ENCODE measurements around the gene TLCD4.
A peak's percentile ranks its signal among the peaks of the same experiment; 100 is the strongest.
"Not testable (repeated sequence)": the region's sequence is repeated elsewhere in the genome, so short reads cannot be mapped to it uniquely, and the experiment has no call there.

TLCD4 gene, protein sequence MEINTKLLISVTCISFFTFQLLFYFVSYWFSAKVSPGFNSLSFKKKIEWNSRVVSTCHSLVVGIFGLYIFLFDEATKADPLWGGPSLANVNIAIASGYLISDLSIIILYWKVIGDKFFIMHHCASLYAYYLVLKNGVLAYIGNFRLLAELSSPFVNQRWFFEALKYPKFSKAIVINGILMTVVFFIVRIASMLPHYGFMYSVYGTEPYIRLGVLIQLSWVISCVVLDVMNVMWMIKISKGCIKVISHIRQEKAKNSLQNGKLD

GRCh38 chr1:95117207-95118066 is at the start of gene TLCD4:
Gene TLCD4, plus strand, starts transcription at chr1:95117355. Its CDS starts 26,547 bp downstream, at chr1:95143902.
- peak; percentile 53 for DNase-seq

DNA sequence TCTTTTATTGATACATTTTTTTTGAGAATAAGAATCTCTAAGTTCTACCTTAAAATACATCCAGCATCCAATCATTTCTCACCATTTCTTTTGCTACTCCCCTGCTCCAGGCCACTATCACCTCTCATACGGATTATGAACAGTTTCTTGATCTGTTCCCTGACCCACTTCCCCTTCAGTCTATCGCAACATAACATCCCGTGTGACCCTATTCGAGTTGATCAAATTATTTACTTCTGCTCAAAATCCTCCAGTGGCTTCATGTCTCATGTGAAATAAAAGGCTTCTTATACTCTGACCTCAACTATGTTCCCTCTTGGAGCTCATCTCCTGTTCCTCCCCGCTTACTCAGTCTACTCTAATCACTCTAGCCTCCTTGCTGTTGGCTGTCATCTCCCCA is 49.6 kb upstream of the TLCD4 start:
- DNase-seq: no peak

DNA sequence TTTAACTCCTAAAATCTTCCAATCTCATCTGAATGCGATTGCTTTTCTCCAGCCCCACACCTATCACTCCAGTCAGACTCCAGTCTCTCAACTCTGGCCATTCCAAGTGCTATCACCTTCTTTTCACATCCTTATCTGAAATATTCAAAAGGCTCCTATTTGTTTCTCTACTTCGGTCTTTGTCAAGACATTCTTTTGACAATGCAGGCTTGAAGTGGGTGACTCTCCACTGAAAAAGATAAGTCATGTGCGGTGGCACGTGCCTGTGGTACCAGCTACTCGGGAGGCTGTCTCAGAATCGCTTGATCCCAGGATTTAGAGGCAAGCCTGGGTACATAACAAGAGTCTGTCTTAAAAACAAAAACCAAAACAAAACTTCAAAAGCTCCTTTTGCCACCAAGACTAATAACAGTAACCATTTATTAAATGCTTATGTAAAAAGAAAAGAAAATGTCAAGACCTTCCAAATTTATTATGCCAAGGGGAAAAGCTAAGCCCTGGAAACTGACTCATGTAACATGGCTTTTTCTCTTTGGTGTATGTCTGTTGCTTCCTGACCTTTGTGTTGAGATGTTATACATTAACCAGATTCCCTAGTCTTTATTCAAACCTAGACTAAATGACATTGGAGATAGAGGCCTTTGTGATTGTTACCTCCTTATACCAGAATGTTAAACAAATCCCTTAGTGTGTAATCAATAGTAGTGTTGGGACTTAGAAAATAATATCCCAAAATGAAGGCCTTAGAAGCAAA is 48.0 kb upstream of the TLCD4 start:
- DNase-seq: no peak

DNA sequence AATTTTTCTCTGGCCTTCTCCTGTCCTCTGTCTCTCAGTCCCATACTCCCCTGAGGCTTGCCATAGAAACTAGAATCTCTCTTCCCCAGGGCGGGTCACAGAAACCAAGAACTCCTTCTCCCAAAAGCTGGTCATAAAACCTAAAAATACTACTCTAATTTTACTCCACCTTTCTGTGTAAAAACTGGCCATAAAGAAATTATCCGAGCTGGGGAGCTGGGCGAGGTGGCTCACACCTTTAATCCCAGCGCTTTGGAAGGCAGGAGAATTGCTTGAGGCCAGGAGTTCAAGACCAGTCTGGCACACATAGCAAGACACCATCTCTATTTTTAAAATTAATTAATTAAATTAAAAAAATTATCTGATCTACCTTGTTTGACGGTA is 47.5 kb upstream of the TLCD4 start:
- no peak for DNase-seq

DNA sequence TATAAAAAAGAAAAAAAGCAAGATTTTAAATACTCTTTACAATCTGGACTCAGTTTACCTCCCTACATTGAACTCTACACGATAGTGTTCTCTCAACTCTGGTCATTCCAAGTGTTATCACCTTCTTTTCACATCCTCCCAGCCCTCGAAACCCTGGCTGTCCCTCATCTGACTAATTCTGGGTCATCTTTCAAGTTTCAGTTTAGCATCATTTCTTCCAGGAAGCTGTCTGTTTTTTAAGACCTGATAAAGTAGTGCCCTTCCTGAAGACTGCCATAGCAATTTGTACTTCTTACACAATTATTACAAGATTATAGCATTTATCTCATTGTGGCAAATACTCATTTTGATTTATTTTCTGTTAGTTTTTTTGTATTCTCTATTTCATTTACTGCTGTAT is 45.6 kb upstream of the TLCD4 start:
- DNase-seq: no peak

DNA sequence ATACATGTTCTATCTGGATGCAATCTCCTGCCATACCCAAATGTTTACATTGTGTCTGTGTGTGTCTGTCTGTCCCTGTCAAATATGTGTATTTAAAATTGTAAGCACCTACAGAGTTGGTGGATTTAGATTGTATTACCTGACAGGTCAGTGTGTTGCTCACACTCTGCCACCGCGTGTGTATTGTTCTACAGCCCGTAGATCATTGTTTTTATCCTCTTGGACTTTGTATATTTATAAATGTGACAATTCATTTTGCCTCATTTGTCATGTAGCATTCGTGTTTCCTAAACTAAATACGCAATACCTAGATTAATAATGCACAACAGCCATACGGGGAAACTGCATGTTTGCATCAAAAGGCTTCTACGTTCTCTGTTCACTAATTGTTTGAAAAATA is 45.0 kb upstream of the TLCD4 start:
- DNase-seq: no peak

GRCh38 chr1:95072532-95073419 is 44.4 kb upstream of the TLCD4 start, which contains the start of gene ALG14:
Gene ALG14, minus strand, starts transcription at chr1:95072951. Its CDS starts 53 bp downstream, at chr1:95072898.
- peak; percentile 86 for DNase-seq

GRCh38 chr1:95073446-95073845 is 43.7 kb upstream of the TLCD4 start:
- DNase-seq: no peak

- DNase-seq: no peak
These were observed 41.1 kb upstream of the TLCD4 start for GRCh38 chr1:95076034-95076433.

DNA sequence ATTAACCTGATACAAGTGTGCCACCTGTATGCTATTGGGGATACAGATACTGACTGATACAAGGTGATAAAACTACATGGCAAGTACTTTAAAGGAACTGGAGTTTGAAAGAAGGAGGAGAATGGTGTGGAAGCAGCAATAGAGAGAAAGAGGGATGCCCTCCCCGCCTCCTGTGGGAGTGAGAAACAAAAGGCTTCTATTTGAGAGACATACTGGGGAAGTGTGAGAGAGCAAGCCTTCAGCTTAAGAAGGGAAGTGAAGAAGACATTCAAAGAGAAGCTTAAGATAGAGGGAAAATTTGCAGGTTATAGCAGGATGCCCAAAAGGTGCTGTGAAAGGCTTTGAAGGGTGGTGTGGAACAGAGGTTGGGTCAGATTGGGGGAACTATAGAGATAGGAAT is 36.7 kb upstream of the TLCD4 start:
- no peak for DNase-seq

GRCh38 chr1:95080879-95081278 is 36.3 kb upstream of the TLCD4 start:
- no peak for DNase-seq

GRCh38 chr1:95084317-95085176 is 32.6 kb upstream of the TLCD4 start:
- no peak for DNase-seq

- DNase-seq: no peak
These were observed 31.8 kb upstream of the TLCD4 start for GRCh38 chr1:95085376-95085775.

- DNase-seq: peak; percentile 81
These were observed 30.1 kb upstream of the TLCD4 start for GRCh38 chr1:95086949-95087533.

GRCh38 chr1:95088303-95088702 is 28.9 kb upstream of the TLCD4 start:
- DNase-seq: no peak

- DNase-seq: no peak
These were observed 27.4 kb upstream of the TLCD4 start for GRCh38 chr1:95089650-95090287.

DNA sequence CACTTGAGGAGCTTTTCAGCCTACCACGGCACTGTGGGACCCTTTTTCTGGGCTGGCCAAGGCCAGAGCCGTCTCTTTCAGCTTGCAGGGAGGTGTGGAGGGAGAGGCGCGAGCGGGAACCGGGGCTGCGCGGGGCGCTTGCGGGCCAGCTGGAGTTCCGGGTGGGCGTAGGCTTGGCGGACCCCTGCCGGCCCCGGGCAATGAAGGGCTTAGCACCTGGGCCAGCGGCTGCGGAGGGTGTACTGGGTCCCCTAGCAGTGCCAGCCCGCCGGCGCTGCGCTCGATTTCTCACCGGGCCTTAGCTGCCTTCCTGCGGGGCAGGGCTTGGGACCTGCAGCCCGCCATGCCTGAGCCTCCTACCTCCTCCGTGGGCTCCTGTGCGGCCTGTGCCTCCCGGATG is 25.9 kb upstream of the TLCD4 start:
- not testable (repeated sequence) for DNase-seq

DNA sequence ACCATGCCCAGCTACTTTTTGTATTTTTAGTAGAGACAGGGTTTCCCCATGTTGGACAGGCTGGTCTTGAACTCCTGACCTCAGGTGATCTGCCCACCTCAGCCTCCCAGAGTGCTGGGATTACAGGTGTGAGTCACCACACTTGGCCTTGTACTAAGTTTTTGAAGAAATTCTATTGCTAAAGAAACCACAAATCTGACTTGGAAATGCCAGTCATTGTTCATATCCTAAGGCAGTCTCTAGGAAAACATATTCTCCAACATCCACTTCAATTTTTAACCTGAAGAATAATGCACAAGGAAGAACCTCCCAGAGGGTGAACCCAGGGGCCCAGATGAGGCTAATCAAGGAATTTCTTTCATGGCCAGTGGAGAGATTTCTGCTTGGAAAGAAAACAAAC is 24.3 kb upstream of the TLCD4 start:
- not testable (repeated sequence) for DNase-seq

GRCh38 chr1:95093296-95093695 is 23.9 kb upstream of the TLCD4 start:
- DNase-seq: no peak

DNA sequence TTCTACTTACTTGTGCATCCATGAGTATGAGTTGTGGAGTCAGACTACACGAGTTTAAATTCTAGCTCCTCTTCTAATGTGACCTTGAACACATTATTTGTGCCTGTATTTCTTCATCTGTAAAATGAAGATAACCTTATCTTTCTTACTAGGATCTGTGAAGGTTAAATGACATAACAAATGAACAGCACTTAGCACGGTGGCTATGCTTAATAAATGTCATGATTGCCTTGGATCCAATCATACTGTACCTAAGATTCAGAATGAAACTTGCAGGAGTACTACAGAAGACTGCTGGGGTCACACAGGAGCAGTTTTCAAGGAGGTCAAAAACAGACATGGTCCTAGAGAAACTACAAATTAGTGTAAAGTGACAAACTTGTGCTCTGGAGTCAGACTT is 22.2 kb upstream of the TLCD4 start:
- DNase-seq: no peak

DNA sequence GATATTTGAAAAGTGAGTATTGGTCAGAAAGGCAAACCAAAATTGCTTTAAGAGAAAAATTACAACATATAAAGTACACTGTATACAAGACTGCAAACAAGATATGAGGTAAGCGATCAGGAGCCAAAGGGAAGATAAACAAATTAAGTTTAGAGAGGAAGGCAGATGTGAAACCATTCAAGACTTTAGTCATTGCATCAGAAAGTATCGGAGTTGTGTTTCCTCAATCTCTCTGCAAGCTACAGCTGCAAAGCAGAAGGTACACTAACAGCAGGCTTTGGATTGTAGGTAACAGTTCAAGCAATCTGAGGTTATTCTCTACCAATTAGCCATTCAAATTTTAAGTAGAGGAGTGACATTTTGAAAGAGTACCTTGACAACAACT is 21.3 kb upstream of the TLCD4 start:
- no peak for DNase-seq

Data from T1000 (cell line).